OCI-LY1 (cell line): ENCODE results near the gene SYT6.

ENCODE experiments used
- CTCF ChIP-seq: fragments of 200-600 bp; sonication (generic), shearing (Covaris generic); IDR thresholded peaks from 2 replicates; pipeline ENCODE4 v1.5.1; 2017; ENCODE audit warnings: mild to moderate bottlenecking, antibody characterized with exemption, low read length, moderate library complexity, mixed read lengths
- EZH2 ChIP-seq: fragments of 200-600 bp; sonication (generic), shearing (Covaris generic); IDR thresholded peaks from 2 replicates; pipeline ENCODE4 v1.8.0; 2017; ENCODE audit warnings: borderline replicate concordance, mixed run types, mild to moderate bottlenecking, antibody characterized with exemption, low read length, moderate library complexity, mixed read lengths

GRCh38 chr1:114173680-114174079 lies 20.0 kb upstream of the SYT6 start:
- TF ChIP-seq CTCF (no peak), EZH2 (no peak)
